HUES6 (cell line): ENCODE results near the gene RUFY1.

ENCODE experiments used
- H3K27ac ChIP-seq: 2 replicates; pipeline ENCODE4 v1.7.0; 2013; ENCODE audit warnings: low read depth, mild to moderate bottlenecking, low read length, inconsistent platforms
- H3K27me3 ChIP-seq: 2 replicates; pipeline ENCODE4 v1.6.1; 2013; ENCODE audit warnings: low read length; ENCODE audit not compliant: control insufficient read depth, insufficient read depth
- H3K36me3 ChIP-seq: 2 replicates; pipeline ENCODE4 v1.6.1; 2013; ENCODE audit warnings: low read length; ENCODE audit not compliant: control insufficient read depth, insufficient read depth
- H3K4me1 ChIP-seq: 2 replicates; pipeline ENCODE4 v1.6.1; 2013; ENCODE audit warnings: low read length; ENCODE audit not compliant: control insufficient read depth, insufficient read depth
- H3K4me3 ChIP-seq: 2 replicates; pipeline ENCODE4 v1.5.1; 2013; ENCODE audit warnings: low read depth, low read length
- H3K9ac ChIP-seq: one replicate; pipeline ENCODE4 v1.6.1; 2013; ENCODE audit warnings: mild to moderate bottlenecking, low read length
- H3K9me3 ChIP-seq: 2 replicates; pipeline ENCODE4 v1.6.1; 2013; ENCODE audit warnings: low read depth, low read length; ENCODE audit not compliant: control insufficient read depth, insufficient read depth

RUFY1 gene

GRCh38 chr5:179577286-179577960 is 27.1 kb downstream of the RUFY1 start:
- no peak overlapping the region for H3K4me3 ChIP-seq
- no peaks in the 10 kb centered on the region for H3K27me3 ChIP-seq
- H3K36me3 ChIP-seq: peaks cover 73% of the 10 kb centered on the region

GRCh38 chr5:179585941-179586401 is 35.6 kb downstream of the RUFY1 start:
- Histone ChIP-seq H3K27ac (no peak overlapping the region), H3K36me3 (peaks cover 65% of the 10 kb centered on the region), H3K27me3 (no peaks in the 10 kb centered on the region), H3K4me1 (no peaks in the 10 kb centered on the region), H3K4me3 (no peak overlapping the region), H3K9me3 (no peaks in the 10 kb centered on the region), H3K9ac (no peak overlapping the region)

More at GRCh38 chr5:179577286-179577960, 27.1 kb downstream of the RUFY1 start:
- Histone ChIP-seq H3K9ac (no peak overlapping the region), H3K9me3 (no peaks in the 10 kb centered on the region), H3K4me1 (no peaks in the 10 kb centered on the region), H3K27ac (no peak overlapping the region; the same call in 1 of the 2 replicates)

- peaks cover 66% of the 10 kb centered on the region for H3K36me3 ChIP-seq
- no peaks in the 10 kb centered on the region for H3K27me3 ChIP-seq
- no peaks in the 10 kb centered on the region for H3K9me3 ChIP-seq
- no peak overlapping the region for H3K4me3 ChIP-seq
- no peaks in the 10 kb centered on the region for H3K4me1 ChIP-seq
- no peak overlapping the region for H3K9ac ChIP-seq
- no peak overlapping the region for H3K27ac ChIP-seq
Measured at GRCh38 chr5:179588166-179588565, 37.8 kb downstream of the RUFY1 start.

GRCh38 chr5:179595916-179596315 is 45.6 kb downstream of the RUFY1 start:
- Histone ChIP-seq H3K36me3 (peaks cover 85% of the 10 kb centered on the region), H3K27ac (no peak overlapping the region), H3K4me1 (no peaks in the 10 kb centered on the region), H3K9ac (no peak overlapping the region), H3K9me3 (no peaks in the 10 kb centered on the region), H3K27me3 (no peaks in the 10 kb centered on the region), H3K4me3 (no peak overlapping the region)

- H3K27ac ChIP-seq: no peak overlapping the region
- peaks cover 86% of the 10 kb centered on the region for H3K36me3 ChIP-seq
- no peaks in the 10 kb centered on the region for H3K9me3 ChIP-seq
- H3K4me1 ChIP-seq: no peaks in the 10 kb centered on the region
- no peaks in the 10 kb centered on the region for H3K27me3 ChIP-seq
- H3K9ac ChIP-seq: no peak overlapping the region
- H3K4me3 ChIP-seq: no peak overlapping the region
Measured at GRCh38 chr5:179596421-179596820, 46.1 kb downstream of the RUFY1 start.

- H3K4me1 ChIP-seq: no peaks in the 10 kb centered on the region
- no peaks in the 10 kb centered on the region for H3K27me3 ChIP-seq
- H3K9ac ChIP-seq: no peak overlapping the region
- no peak overlapping the region for H3K4me3 ChIP-seq
- H3K9me3 ChIP-seq: no peaks in the 10 kb centered on the region
- peaks cover 82% of the 10 kb centered on the region for H3K36me3 ChIP-seq
- no peak overlapping the region for H3K27ac ChIP-seq
Measured at GRCh38 chr5:179599100-179599499, 48.7 kb downstream of the RUFY1 start.

- Histone ChIP-seq H3K4me1 (no peaks in the 10 kb centered on the region), H3K4me3 (no peak overlapping the region), H3K9me3 (no peaks in the 10 kb centered on the region), H3K27me3 (no peaks in the 10 kb centered on the region), H3K36me3 (peaks cover 82% of the 10 kb centered on the region), H3K27ac (no peak overlapping the region), H3K9ac (no peak overlapping the region)
Measured at GRCh38 chr5:179599566-179599965, 49.2 kb downstream of the RUFY1 start.

GRCh38 chr5:179599973-179600372 is 49.6 kb downstream of the RUFY1 start:
- Histone ChIP-seq H3K36me3 (peaks cover 79% of the 10 kb centered on the region), H3K4me3 (no peak overlapping the region), H3K9ac (no peak overlapping the region), H3K4me1 (no peaks in the 10 kb centered on the region), H3K27ac (no peak overlapping the region), H3K9me3 (no peaks in the 10 kb centered on the region), H3K27me3 (no peaks in the 10 kb centered on the region)

- Histone ChIP-seq H3K4me1 (no peaks in the 10 kb centered on the region), H3K9me3 (no peaks in the 10 kb centered on the region), H3K4me3 (no peak overlapping the region), H3K9ac (no peak overlapping the region), H3K27me3 (no peaks in the 10 kb centered on the region), H3K27ac (no peak overlapping the region), H3K36me3 (peaks cover 80% of the 10 kb centered on the region)
Measured at GRCh38 chr5:179601871-179602625, 51.7 kb downstream of the RUFY1 start.

GRCh38 chr5:179603308-179603707 is 53.0 kb downstream of the RUFY1 start:
- Histone ChIP-seq H3K36me3 (peaks cover 82% of the 10 kb centered on the region), H3K4me3 (no peak overlapping the region), H3K9ac (no peak overlapping the region)

GRCh38 chr5:179605026-179605833 is 54.9 kb downstream of the RUFY1 start:
- no peaks in the 10 kb centered on the region for H3K27me3 ChIP-seq
- H3K36me3 ChIP-seq: peaks cover 77% of the 10 kb centered on the region
- no peaks in the 10 kb centered on the region for H3K9me3 ChIP-seq
- H3K4me1 ChIP-seq: no peaks in the 10 kb centered on the region
- no peak overlapping the region for H3K4me3 ChIP-seq
- no peak overlapping the region for H3K9ac ChIP-seq
- H3K27ac ChIP-seq: no peak overlapping the region

More at GRCh38 chr5:179603308-179603707, 53.0 kb downstream of the RUFY1 start:
- Histone ChIP-seq H3K4me1 (no peaks in the 10 kb centered on the region), H3K27ac (no peak overlapping the region), H3K27me3 (no peaks in the 10 kb centered on the region), H3K9me3 (no peaks in the 10 kb centered on the region)
